Diencephalon (tissue), 1 donor: ENCODE results near the gene E2F2. TPM values are rescaled to one million over a fixed set of nuclear protein-coding genes. Genes with fewer than 3 reads are reported as not detected.

Source experiments
- total RNA-seq: library from RNA; depleted of rRNA; stranded (reverse); fragments of >200 nt; gene quantifications from one replicate; pipeline ENCODE4 v1.2.3, GENCODE V29; 2014

E2F2 gene, protein sequence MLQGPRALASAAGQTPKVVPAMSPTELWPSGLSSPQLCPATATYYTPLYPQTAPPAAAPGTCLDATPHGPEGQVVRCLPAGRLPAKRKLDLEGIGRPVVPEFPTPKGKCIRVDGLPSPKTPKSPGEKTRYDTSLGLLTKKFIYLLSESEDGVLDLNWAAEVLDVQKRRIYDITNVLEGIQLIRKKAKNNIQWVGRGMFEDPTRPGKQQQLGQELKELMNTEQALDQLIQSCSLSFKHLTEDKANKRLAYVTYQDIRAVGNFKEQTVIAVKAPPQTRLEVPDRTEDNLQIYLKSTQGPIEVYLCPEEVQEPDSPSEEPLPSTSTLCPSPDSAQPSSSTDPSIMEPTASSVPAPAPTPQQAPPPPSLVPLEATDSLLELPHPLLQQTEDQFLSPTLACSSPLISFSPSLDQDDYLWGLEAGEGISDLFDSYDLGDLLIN
- 3.0 TPM for total RNA-seq

DNA sequence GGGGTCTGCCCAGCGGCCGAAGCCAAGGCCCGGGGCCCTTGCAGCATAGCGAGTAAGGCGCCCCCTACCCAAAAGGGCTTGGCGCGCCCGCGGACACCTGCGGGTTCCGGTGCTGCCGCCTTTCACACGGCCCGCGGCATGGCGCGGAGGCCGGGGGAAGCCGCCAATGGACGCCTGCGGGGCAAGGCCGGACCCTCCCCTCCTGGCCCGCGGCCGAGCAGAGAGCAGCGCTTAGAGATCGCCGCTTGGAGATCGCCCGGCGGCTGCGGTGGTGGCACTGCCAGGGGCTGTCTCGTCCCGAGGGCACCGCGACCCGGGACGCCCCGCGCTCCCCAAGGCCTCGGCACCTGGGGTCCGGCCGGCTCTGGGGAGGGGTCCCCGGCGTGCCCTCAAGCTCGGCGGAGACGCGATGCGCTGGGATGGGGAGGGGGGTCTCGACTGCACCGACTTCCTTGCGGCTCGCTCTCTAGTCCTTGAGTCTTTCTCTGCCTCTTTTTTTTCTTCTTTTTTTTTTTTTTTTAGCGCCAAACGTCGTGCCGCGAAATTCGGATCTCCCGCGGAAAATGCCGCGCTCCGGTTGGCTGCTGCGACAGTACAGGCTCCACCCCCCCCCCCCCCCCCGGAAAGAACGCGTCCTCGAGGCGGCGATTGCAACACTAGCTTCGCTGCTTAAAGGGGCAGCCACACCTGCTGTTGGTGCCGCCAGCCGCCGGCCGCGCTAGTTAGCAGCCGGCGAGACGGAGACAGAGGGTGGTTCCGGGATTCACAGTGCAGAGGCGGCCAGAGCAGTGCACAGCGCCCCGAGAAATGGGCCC is at the start of gene E2F2:
Gene E2F2, minus strand, starts transcription at position 487 of the 815 bp plus-strand sequence. Its CDS starts 440 bp downstream, at position 47.

DNA sequence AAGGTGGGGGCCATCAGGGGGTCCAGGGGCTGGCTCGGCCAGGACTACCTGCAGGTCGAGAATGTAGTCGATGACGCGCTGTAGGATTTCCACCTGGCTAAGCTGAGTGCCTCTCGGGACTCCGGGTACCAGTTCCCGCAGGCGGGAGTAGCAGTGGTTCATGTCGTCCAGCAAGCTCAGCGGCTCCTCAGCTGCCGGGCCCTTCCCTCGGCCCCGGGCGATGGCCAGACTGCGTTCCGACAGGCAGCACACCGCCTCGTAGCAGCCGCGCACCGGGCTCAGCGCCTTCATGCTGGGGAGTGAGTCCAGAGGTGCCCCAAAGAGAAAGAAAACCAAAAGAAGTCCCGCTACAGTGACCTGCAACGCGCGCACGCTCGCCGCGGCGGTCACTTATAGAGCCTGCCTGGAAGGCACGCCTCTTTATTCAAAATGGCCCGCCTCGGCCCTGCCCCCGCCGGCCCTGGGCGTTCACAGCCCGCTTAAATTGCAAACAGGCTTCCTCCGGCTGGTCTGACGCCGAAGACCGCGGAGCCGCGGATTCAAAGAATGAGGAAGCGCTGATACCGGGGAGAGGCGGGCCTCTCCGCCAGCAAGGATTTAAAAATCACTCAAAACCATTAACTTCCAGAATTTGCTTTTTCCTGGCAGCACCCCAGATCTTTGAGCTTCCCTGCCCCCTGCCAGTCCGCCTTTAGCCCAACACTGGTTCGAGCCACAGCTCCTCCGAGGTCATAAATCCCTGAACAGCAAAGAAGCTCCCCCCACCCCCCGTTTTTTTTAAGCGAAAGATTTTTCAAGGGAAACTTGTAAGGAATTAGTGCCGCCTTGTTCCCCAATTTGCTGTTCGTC is 28.3 kb upstream of the E2F2 start, which contains the start of gene ID3:
Gene ID3, minus strand, starts transcription at position 366 of the 849 bp plus-strand sequence. Its CDS starts 75 bp downstream, at position 291.

DNA sequence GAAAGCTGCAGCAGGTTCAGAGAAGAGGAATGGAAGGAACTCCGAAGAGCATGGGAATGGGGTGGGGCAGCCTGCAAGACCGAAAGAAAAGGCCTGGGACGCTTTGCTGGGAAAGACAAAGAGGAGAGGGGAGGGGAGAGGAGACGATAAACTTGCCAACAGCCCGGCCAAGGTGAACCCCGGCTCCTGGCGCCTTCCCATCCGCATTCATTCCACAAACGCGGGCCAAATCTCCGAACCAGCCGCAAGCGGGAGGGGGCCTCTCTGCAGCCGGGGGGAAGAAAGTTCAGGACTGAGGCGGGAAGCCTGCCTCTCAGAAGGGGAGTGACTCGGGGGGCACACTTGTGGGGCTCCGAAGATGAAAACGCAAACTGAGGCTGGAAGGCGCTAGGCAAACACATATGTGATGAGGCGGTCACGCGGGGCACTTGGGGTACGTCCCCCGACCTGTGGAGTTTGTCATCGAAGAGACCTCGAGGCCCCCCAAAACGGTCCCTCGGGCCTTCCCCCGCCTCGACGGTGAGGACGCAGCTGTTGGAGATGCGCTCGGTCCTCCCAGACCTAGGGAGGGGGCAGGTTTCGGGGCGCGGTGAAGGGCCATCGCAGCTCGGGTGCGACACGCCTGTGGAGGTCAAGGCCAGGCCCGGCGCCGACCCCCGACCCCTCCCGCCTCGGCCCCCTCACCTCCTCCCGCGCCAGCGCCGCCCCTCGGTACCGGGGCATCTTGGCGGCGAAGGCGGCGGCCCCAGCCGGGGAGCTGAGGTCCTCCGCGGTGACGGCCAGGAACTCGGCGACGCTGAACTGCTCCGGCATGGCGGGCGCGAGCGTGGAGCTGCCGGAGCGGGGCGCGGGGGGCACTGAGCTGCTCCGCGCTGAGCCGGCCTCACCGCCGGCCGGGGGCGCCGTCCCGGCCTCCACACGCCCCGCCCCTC is 47.4 kb downstream of the E2F2 start, which contains the start of gene ASAP3:
Gene ASAP3, minus strand, starts transcription at position 859 of the 932 bp plus-strand sequence. Its CDS starts 46 bp downstream, at position 813.

Other genes starting within 250 kb of the E2F2 start
- gene HNRNPR, start 186.9 kb downstream of the E2F2 start, total RNA-seq, result 140 TPM
- gene ZNF436, start 161.4 kb downstream of the E2F2 start, total RNA-seq, result 67.1 TPM
- gene TCEA3, start 106.5 kb downstream of the E2F2 start, total RNA-seq, result 2.3 TPM
- 14.8 TPM for gene ASAP3, start 47.1 kb downstream of the E2F2 start, total RNA-seq
- gene ID3, start 28.3 kb upstream of the E2F2 start, total RNA-seq, result 51.9 TPM
- 745 TPM for gene RPL11, start 160.6 kb upstream of the E2F2 start, total RNA-seq
- 24.2 TPM for gene ELOA, start 212.2 kb upstream of the E2F2 start, total RNA-seq
- 99.2 TPM for gene PITHD1, start 247.2 kb upstream of the E2F2 start, total RNA-seq